MCF 10A (cell line): ENCODE results near the gene KSR1. TPM values are rescaled to one million over a fixed set of nuclear protein-coding genes. Genes with fewer than 3 reads are reported as not detected.
"Not testable (repeated sequence)": the region's sequence is repeated elsewhere in the genome, so short reads cannot be mapped to it uniquely, and the experiment has no call there.

Experiments used
- BruUV-seq: library from RNA; stranded (reverse); fragments of 400-500 nt; replicated peaks from 2 replicates; lab custom pipeline; 2021; lab: Mats Ljungman, UMichigan
- CTCF ChIA-PET: fragments of 300-600 bp; sonication (Branson Sonifier 250); formaldehyde crosslinking; extraction: SDS; loops from one replicate; lab custom pipeline; 2021; ENCODE audit warnings: antibody characterized with exemption, inconsistent platforms; lab: Yijun Ruan, JAX
- POLR2A ChIA-PET: fragments of 300-600, 350-650 bp; sonication (Branson Sonifier 250); formaldehyde crosslinking; extraction: SDS; loops from one replicate; lab custom pipeline; 2020; ENCODE audit warnings: antibody characterized with exemption, inconsistent platforms; lab: Yijun Ruan, JAX
- DNase-seq: peaks from one replicate; pipeline ENCODE4 v3.0.0-alpha.2; 2018; ENCODE audit not compliant: unreplicated experiment
- H3K27ac Mint-ChIP-seq: one replicate; pipeline ENCODE4 v1.8.0; 2022; ENCODE audit warnings: mild to moderate bottlenecking, low read depth, mixed read lengths; ENCODE audit not compliant: unreplicated experiment
- H3K27me3 Mint-ChIP-seq: one replicate; pipeline ENCODE4 v1.8.0; 2022; ENCODE audit warnings: mixed read lengths; ENCODE audit not compliant: insufficient read depth, unreplicated experiment
- H3K36me3 Mint-ChIP-seq: one replicate; pipeline ENCODE4 v1.8.0; 2022; ENCODE audit warnings: mild to moderate bottlenecking, moderate library complexity, mixed read lengths; ENCODE audit not compliant: insufficient read depth, unreplicated experiment
- H3K4me1 Mint-ChIP-seq: one replicate; pipeline ENCODE4 v1.8.0; 2022; ENCODE audit warnings: mixed read lengths; ENCODE audit not compliant: insufficient read depth, unreplicated experiment
- H3K4me3 Mint-ChIP-seq: one replicate; pipeline ENCODE4 v1.8.0; 2022; ENCODE audit warnings: mild to moderate bottlenecking, moderate library complexity, mixed read lengths; ENCODE audit not compliant: unreplicated experiment
- H3K9me3 Mint-ChIP-seq: one replicate; pipeline ENCODE4 v1.8.0; 2022; ENCODE audit warnings: mixed read lengths; ENCODE audit not compliant: unreplicated experiment
- intact Hi-C: fragments of 100-400 bp; cut with micrococcal nuclease; formaldehyde crosslinking; loops from 2 replicates; pipeline ENCODE4 v1.14.1; 2022
- total RNA-seq: library from RNA; stranded (reverse); gene quantifications from 2 replicates; pipeline ENCODE4 v1.2.3, GENCODE V29; 2022
- TF ChIP-seq, protein P1 (sequence below): fragments of 200-600 bp; IDR thresholded peaks from one replicate; pipeline ENCODE4 v1.8.0; 2022; ENCODE audit warnings: antibody characterized with exemption, mild to moderate bottlenecking; ENCODE audit not compliant: unreplicated experiment

KSR1 gene
- total RNA-seq, 1 experiment from 2014 or later: 7.2 TPM

DNA sequence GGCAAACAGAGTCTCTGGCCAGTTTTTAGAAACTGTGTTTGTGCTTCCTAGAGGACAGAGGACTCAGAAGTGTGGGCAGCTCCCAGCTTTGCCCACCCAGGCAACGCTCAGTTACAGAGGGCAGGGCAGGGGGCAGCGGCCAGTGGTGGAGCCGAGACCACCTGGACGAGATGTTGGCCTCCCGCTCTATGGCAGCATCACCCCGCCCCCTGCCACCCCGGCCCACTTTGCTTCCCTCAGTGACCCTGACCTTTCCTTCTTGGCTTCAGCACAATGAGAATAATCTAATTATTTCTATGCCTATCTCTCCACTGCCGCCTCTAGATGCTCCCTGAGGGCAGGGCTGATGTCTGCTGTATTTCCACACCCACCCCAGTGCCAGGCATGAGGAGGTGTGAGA, 200.4 kb downstream of the KSR1 start:
- BruUV-seq, POLR2A ChIA-PET, H3K4me3 Mint-ChIP-seq, H3K36me3 Mint-ChIP-seq, H3K9me3 Mint-ChIP-seq, DNase-seq, H3K4me1 Mint-ChIP-seq, H3K27ac Mint-ChIP-seq: not testable (repeated sequence)
- H3K27me3 Mint-ChIP-seq: peaks cover 16% of the 10 kb centered on the region
- CTCF ChIA-PET: interaction anchor here (0.9 to 21.1 kb wide), 5 partner anchors 30 to 280 kb away, joined by 3 to 580 read pairs (median 15); no protein-coding TSS in a partner anchor
- intact Hi-C loops: loop anchor here (10.0 kb wide), 1 partner anchor 462 kb away; no protein-coding TSS in a partner anchor

DNA sequence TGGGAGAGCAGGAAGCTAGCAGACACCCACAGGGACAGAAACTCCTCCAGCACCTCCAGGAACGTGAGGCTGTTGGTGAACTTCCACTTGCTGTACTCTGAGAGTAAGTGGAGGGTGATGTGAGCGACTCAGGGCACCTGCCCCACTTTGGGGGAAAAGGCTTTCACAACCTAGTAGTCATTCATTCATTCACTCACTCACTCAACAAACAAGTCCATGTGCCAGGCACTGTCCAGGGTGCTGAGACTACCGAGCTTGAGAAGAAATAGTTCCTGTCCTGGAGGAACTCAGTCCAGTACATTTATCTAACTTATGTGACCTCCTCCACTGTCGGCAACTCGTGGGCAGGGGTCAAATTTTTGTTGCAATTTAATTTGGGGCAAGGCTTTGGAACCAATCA, 201.4 kb downstream of the KSR1 start:
- peak; percentile 27 for DNase-seq
- no TSS peak for BruUV-seq
- POLR2A ChIA-PET: no interaction called here
- Mint-ChIP-seq H3K36me3 (no peaks in the 10 kb centered on the region), H3K27ac (no peak overlapping the region), H3K27me3 (peaks cover 26% of the 10 kb centered on the region), H3K4me1 (no peaks in the 10 kb centered on the region), H3K4me3 (no peak overlapping the region), H3K9me3 (no peaks in the 10 kb centered on the region)
- CTCF ChIA-PET: interaction anchor here (0.6 to 21.1 kb wide), 6 partner anchors 51 to 281 kb away, joined by 3 to 580 read pairs (median 9); no protein-coding TSS in a partner anchor
- intact Hi-C loops: loop anchor here (10.0 kb wide), 1 partner anchor 463 kb away; no protein-coding TSS in a partner anchor
- TF ChIP-seq, protein P1, sequence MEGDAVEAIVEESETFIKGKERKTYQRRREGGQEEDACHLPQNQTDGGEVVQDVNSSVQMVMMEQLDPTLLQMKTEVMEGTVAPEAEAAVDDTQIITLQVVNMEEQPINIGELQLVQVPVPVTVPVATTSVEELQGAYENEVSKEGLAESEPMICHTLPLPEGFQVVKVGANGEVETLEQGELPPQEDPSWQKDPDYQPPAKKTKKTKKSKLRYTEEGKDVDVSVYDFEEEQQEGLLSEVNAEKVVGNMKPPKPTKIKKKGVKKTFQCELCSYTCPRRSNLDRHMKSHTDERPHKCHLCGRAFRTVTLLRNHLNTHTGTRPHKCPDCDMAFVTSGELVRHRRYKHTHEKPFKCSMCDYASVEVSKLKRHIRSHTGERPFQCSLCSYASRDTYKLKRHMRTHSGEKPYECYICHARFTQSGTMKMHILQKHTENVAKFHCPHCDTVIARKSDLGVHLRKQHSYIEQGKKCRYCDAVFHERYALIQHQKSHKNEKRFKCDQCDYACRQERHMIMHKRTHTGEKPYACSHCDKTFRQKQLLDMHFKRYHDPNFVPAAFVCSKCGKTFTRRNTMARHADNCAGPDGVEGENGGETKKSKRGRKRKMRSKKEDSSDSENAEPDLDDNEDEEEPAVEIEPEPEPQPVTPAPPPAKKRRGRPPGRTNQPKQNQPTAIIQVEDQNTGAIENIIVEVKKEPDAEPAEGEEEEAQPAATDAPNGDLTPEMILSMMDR: no peak

DNA sequence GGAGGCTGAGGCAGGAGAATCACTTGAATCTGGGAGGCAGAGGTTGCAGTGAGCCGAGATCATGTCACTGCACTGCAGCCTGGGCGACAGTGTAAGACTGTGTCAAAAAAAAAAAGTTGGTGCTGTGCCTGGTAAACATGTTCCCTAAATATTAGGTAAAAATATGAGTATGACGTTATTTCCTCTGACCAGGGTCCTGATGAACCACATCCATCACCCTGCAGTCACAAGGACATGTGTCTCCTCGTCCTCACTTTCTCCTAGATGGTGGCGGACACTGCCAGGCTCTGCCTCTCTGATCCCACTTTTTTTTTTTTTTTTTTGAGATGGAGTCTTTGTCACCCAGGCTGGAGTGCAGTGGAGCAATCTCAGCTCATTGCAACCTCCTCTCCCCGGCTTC, 203.4 kb downstream of the KSR1 start:
- intact Hi-C loops: loop anchor here (10.0 kb wide), 1 partner anchor 465 kb away; no protein-coding TSS in a partner anchor
- Mint-ChIP-seq H3K27me3 (peaks cover 30% of the 10 kb centered on the region), H3K4me3 (no peak overlapping the region), H3K4me1 (no peaks in the 10 kb centered on the region), H3K27ac (no peak overlapping the region), H3K9me3 (no peaks in the 10 kb centered on the region), H3K36me3 (no peaks in the 10 kb centered on the region)
- TF ChIP-seq, protein P1: no peak
- no TSS peak for BruUV-seq
- ChIA-PET POLR2A (interaction anchor here (0.5 kb wide), 1 partner anchor 73 kb away, joined by 4 read pairs; no protein-coding TSS in a partner anchor), CTCF (interaction anchor here (0.6 to 21.1 kb wide), 5 partner anchors 57 to 476 kb away, joined by 3 to 377 read pairs (median 3); no protein-coding TSS in a partner anchor)
- DNase-seq: no peak

DNA sequence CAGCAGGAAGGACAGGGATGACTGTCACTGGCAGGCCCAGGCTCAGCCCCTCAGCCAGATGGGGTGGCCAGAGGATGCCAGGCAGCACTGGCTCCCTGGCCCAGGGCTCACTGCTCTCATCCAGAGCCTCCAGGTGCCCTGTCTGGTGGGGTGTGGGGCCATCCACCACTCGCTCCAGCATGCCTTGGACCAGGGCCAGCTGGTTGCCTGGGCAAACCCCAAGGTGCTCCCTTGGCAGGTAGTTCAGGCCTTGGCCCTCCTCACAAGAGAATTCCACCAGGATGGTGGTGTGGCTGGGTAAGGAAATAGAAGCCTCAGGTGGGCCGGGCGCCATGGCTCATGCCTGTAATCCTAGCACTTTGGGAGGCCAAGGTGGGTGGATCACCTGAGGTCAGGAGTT, 204.2 kb downstream of the KSR1 start:
- ChIA-PET CTCF (interaction anchor here (1.4 to 21.1 kb wide), 3 partner anchors 58 to 97 kb away, joined by 3 to 377 read pairs (median 9); no protein-coding TSS in a partner anchor), POLR2A (no interaction called here)
- intact Hi-C loops: no loop called here
- TF ChIP-seq, protein P1: no peak
- H3K27ac Mint-ChIP-seq: no peak overlapping the region
- DNase-seq: no peak
- H3K27me3 Mint-ChIP-seq: peaks cover 30% of the 10 kb centered on the region
- no peaks in the 10 kb centered on the region for H3K36me3 Mint-ChIP-seq
- H3K4me1 Mint-ChIP-seq: no peaks in the 10 kb centered on the region
- no peak overlapping the region for H3K4me3 Mint-ChIP-seq
- H3K9me3 Mint-ChIP-seq: no peaks in the 10 kb centered on the region
- no TSS peak for BruUV-seq
